GM23338 (cell line): ENCODE data around the gene KLC4. TPM values are rescaled to one million over a fixed set of nuclear protein-coding genes. Genes with fewer than 3 reads are reported as not detected.
"Not testable (repeated sequence)": the region's sequence is repeated elsewhere in the genome, so short reads cannot be mapped to it uniquely, and the experiment has no call there.

ENCODE experiments used
- ATAC-seq: fragments of 200-7000 bp; cut with Tn5 transposase; 3 replicates; pipeline ENCODE4 v1.9.1; 2020
- DNase-seq: peaks from one replicate; pipeline ENCODE4 v3.0.0-alpha.2; 2015; ENCODE audit warnings: low spot score
- H2AFZ ChIP-seq: fragments of 200-600 bp; sonication (generic); 2 replicates; pipeline ENCODE4 v1.8.0; 2016; ENCODE audit warnings: antibody characterized with exemption, mild to moderate bottlenecking, moderate library complexity
- H3F3A ChIP-seq: fragments of 200-600 bp; sonication (generic); replicated peaks from 2 replicates; pipeline ENCODE4 v1.8.0; 2017; ENCODE audit warnings: antibody characterized with exemption, mixed run types, low read depth
- H3K27ac ChIP-seq: fragments of 200-600 bp; sonication (generic); 2 replicates; pipeline ENCODE4 v1.6.1; 2016; ENCODE audit warnings: low read depth
- H3K27me3 ChIP-seq: fragments of 200-600 bp; sonication (generic); 2 replicates; pipeline ENCODE4 v1.8.0; 2016; ENCODE audit warnings: mild to moderate bottlenecking, mixed run types, moderate library complexity; ENCODE audit not compliant: insufficient read depth
- H3K36me3 ChIP-seq: fragments of 200-600 bp; sonication (generic); 2 replicates; pipeline ENCODE4 v1.8.0; 2016; ENCODE audit warnings: mild to moderate bottlenecking; ENCODE audit not compliant: insufficient read depth
- H3K4me1 ChIP-seq: fragments of 200-600 bp; sonication (generic); 2 replicates; pipeline ENCODE4 v1.8.0; 2016; ENCODE audit warnings: mild to moderate bottlenecking, moderate library complexity; ENCODE audit not compliant: insufficient read depth
- H3K4me2 ChIP-seq: fragments of 200-600 bp; sonication (generic); 2 replicates; pipeline ENCODE4 v1.7.1; 2017; ENCODE audit warnings: mixed run types
- H3K4me3 ChIP-seq: fragments of 200-600 bp; sonication (generic); 2 replicates; pipeline ENCODE4 v1.6.1; 2016; ENCODE audit warnings: mixed run types
- H3K79me2 ChIP-seq: fragments of 200-600 bp; sonication (generic); replicated peaks from 2 replicates; pipeline ENCODE4 v1.8.0; 2017; ENCODE audit warnings: mild to moderate bottlenecking; ENCODE audit not compliant: insufficient read depth
- H3K9me2 ChIP-seq: fragments of 200-600 bp; sonication (generic); 2 replicates; pipeline ENCODE4 v1.8.0; 2017; ENCODE audit not compliant: insufficient read depth
- H4K20me1 ChIP-seq: fragments of 200-600 bp; sonication (generic); replicated peaks from 2 replicates; pipeline ENCODE4 v1.8.0; 2017; ENCODE audit warnings: mild to moderate bottlenecking; ENCODE audit not compliant: insufficient read depth
- H3K27ac Mint-ChIP-seq: 2 replicates; pipeline ENCODE4 v1.8.0; 2020; ENCODE audit warnings: inconsistent platforms, mild to moderate bottlenecking, moderate library complexity, mixed read lengths
- H3K27me3 Mint-ChIP-seq: 3 replicates; pipeline ENCODE4 v1.8.0; 2022; ENCODE audit warnings: low read depth, mild to moderate bottlenecking, moderate library complexity, mixed read lengths, inconsistent platforms; ENCODE audit not compliant: insufficient read depth, poor library complexity
- H3K36me3 Mint-ChIP-seq: 3 replicates; pipeline ENCODE4 v1.8.0; 2021; ENCODE audit warnings: low read depth, mild to moderate bottlenecking, inconsistent platforms, moderate library complexity, mixed read lengths
- H3K4me1 Mint-ChIP-seq: 3 replicates; pipeline ENCODE4 v1.8.0; 2020; ENCODE audit warnings: mild to moderate bottlenecking, inconsistent platforms, mixed read lengths
- H3K4me3 Mint-ChIP-seq: 3 replicates; pipeline ENCODE4 v1.8.0; 2021; ENCODE audit warnings: moderate library complexity, mild to moderate bottlenecking, inconsistent platforms, mixed read lengths
- H3K9me3 Mint-ChIP-seq: 3 replicates; pipeline ENCODE4 v1.8.0; 2020; ENCODE audit warnings: moderate library complexity, mild to moderate bottlenecking, inconsistent platforms, mixed read lengths
- CREB1 ChIP-seq: fragments of 250-450 bp; sonication (Bioruptor Pico); IDR thresholded peaks from 2 replicates; pipeline ENCODE4 v1.5.0; 2020; ENCODE audit warnings: low read depth, mild to moderate bottlenecking, moderate library complexity
- ETS1 ChIP-seq: IDR thresholded peaks from 2 replicates; pipeline ENCODE4 v1.6.1; 2016; ENCODE audit warnings: antibody characterized with exemption
- NANOG ChIP-seq: IDR thresholded peaks from 2 replicates; pipeline ENCODE4 v1.6.1; 2016; ENCODE audit warnings: antibody characterized with exemption, borderline replicate concordance
- POLR2AphosphoS5 ChIP-seq: IDR thresholded peaks from 2 replicates; pipeline ENCODE4 v1.6.1; 2016; ENCODE audit warnings: antibody characterized with exemption, low read depth
- REST ChIP-seq: IDR thresholded peaks from one replicate; pipeline ENCODE4 v1.6.1; 2018; ENCODE audit warnings: antibody characterized with exemption; ENCODE audit not compliant: unreplicated experiment
- ZNF114 ChIP-seq: fragments of 250-450 bp; sonication (Bioruptor Pico); IDR thresholded peaks from 2 replicates; pipeline ENCODE4 v1.5.0; 2020; ENCODE audit warnings: mild to moderate bottlenecking, moderate library complexity
- ZNF331 ChIP-seq: fragments of 250-450 bp; sonication (Bioruptor Pico); IDR thresholded peaks from 2 replicates; pipeline ENCODE4 v1.5.0; 2020; ENCODE audit warnings: low read depth, mild to moderate bottlenecking, moderate library complexity
- polyA plus RNA-seq: library from polyadenylated mRNA; unstranded; fragments of >200 nt; fragmentation: Nextera tagmentation; extraction: Ambion mirVana; gene quantifications from 2 replicates; pipeline ENCODE4 v1.2.1, GENCODE V29; 2016
- total RNA-seq: library from RNA; depleted of rRNA; stranded (reverse); fragments of >200 nt; shearing (Covaris generic); gene quantifications from 2 replicates; pipeline ENCODE4 v1.2.3, GENCODE V29; 2014
- TF ChIP-seq, protein P1 (sequence below), 2 experiments: fragments of 200-600 bp in 1 of 2; sonication (generic) in 1 of 2; conservative IDR thresholded peaks; 2 replicates each; pipeline versions ENCODE4 v1.5.1 to v1.6.1; 2016 to 2017; ENCODE audit warnings: antibody characterized with exemption in 2 of 2, low read depth in 2 of 2, mild to moderate bottlenecking in 2 of 2, moderate library complexity in 1 of 2

KLC4 gene
- total and polyA plus RNA-seq, 2 experiments from 2014 or later, result 14.9 to 17.4 TPM

DNA sequence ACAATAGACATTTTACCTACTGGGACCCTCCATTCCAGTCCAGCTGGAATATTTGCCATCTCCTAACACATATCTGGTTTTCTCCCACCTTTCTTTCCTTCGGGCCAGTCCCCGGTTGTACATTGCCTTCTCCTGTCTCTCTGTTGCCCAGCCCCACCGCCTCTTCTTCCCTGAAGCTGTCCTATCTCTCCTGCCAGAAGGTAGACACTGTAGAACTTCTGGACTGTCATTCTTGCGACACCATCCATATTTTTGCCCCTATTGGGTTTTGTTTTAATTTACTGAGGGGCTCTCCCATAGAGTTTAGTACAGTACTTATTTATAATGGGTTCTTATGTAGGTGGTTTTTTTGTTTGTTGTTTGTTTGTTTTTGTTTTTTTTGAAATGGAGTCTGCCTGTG lies 21.6 kb downstream of the KLC4 start:
- H2AFZ ChIP-seq, result no peak overlapping the region
- H3K4me3 Mint-ChIP-seq, result no peak overlapping the region
- no peak overlapping the region for H3K4me3 ChIP-seq
- H3K4me1 ChIP-seq, result peaks cover 31% of the 10 kb centered on the region
- H3K4me2 ChIP-seq, result no peak overlapping the region
- H3K27me3 Mint-ChIP-seq, result peaks cover 13% of the 10 kb centered on the region
- H3K79me2 ChIP-seq, result peaks cover 97% of the 10 kb centered on the region
- ATAC-seq, result no peak
- peaks cover 3% of the 10 kb centered on the region; the same call in 2 of the 3 replicates for H3K36me3 Mint-ChIP-seq
- H3K27ac ChIP-seq, result no peak overlapping the region
- no peaks in the 10 kb centered on the region for H3F3A ChIP-seq
- no peak for TF ChIP-seq REST
- no peak for TF ChIP-seq CREB1 (CRISPR knock-in tag)
- TF ChIP-seq ETS1, result no peak
- TF ChIP-seq, protein P1, sequence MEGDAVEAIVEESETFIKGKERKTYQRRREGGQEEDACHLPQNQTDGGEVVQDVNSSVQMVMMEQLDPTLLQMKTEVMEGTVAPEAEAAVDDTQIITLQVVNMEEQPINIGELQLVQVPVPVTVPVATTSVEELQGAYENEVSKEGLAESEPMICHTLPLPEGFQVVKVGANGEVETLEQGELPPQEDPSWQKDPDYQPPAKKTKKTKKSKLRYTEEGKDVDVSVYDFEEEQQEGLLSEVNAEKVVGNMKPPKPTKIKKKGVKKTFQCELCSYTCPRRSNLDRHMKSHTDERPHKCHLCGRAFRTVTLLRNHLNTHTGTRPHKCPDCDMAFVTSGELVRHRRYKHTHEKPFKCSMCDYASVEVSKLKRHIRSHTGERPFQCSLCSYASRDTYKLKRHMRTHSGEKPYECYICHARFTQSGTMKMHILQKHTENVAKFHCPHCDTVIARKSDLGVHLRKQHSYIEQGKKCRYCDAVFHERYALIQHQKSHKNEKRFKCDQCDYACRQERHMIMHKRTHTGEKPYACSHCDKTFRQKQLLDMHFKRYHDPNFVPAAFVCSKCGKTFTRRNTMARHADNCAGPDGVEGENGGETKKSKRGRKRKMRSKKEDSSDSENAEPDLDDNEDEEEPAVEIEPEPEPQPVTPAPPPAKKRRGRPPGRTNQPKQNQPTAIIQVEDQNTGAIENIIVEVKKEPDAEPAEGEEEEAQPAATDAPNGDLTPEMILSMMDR (conservative IDR thresholded peaks at IDR 0.05; ENCODE audit: low read depth in 2 of 2), result no peak
- no peak for TF ChIP-seq ZNF114 (CRISPR knock-in tag)
- no peak for TF ChIP-seq POLR2AphosphoS5
- TF ChIP-seq ZNF331 (CRISPR knock-in tag), result no peak
- no peak for TF ChIP-seq NANOG
- peaks cover 33% of the 10 kb centered on the region for H3K4me1 Mint-ChIP-seq
- no peak for DNase-seq
- H4K20me1 ChIP-seq, result peaks cover 64% of the 10 kb centered on the region
- no peaks in the 10 kb centered on the region for H3K36me3 ChIP-seq
- no peaks in the 10 kb centered on the region for H3K27me3 ChIP-seq
- H3K9me2 ChIP-seq, result no peaks in the 10 kb centered on the region
- H3K9me3 Mint-ChIP-seq, result no peaks in the 10 kb centered on the region; the same call in 2 of the 3 replicates
- H3K27ac Mint-ChIP-seq, result no peak overlapping the region

DNA sequence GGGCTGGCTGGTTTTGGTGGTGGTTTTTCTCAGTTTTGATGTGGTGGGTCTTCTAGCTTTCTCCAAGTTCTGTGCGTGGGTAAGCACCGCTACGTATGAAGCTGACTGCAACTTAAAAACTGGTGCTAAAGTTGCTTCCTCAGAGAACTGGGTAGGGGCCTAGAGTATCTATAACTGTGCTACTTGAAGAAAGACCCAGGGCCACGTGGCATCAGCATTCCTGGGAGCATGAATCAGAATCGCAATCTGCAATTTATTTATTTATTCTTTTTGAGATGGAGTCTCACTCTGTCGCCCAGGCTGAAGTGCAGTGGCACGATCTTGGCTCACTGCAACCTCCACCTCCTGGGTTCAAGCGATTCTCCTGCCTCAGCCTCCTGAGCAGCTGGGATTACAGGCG lies 22.5 kb downstream of the KLC4 start:
- H4K20me1 ChIP-seq, result peaks cover 64% of the 10 kb centered on the region
- Mint-ChIP-seq H3K4me1 (peaks cover 40% of the 10 kb centered on the region), H3K27me3 (peaks cover 13% of the 10 kb centered on the region)
- not testable (repeated sequence) for H3K27ac Mint-ChIP-seq, ATAC-seq, DNase-seq, H3K27ac ChIP-seq, H3K27me3 ChIP-seq, H3K4me2 ChIP-seq, H3F3A ChIP-seq, H3K4me3 Mint-ChIP-seq, H3K9me2 ChIP-seq, H2AFZ ChIP-seq, H3K4me3 ChIP-seq, H3K36me3 Mint-ChIP-seq, H3K9me3 Mint-ChIP-seq, H3K36me3 ChIP-seq
- H3K4me1 ChIP-seq, result peaks cover 31% of the 10 kb centered on the region
- peaks cover 100% of the 10 kb centered on the region for H3K79me2 ChIP-seq
